K562 (cell line): Measurements from ENCODE around the gene CD164L2. TPM values are rescaled to one million over a fixed set of nuclear protein-coding genes. Genes with fewer than 3 reads are reported as not detected.

ENCODE experiments used
- AFF1 ChIP-seq, 2 experiments: fragments of 450-650 bp; IDR thresholded peaks; 2 replicates each; pipeline ENCODE4 v1.6.1; 2018; ENCODE audit warnings: mild to moderate bottlenecking in 2 of 2, low read depth in 1 of 2; ENCODE audit not compliant: partially characterized antibody in 2 of 2
- BCL6 ChIP-seq: fragments of 250-450 bp; sonication (Bioruptor Pico); IDR thresholded peaks from 2 replicates; pipeline ENCODE4 v1.4.0; 2020
- HBP1 ChIP-seq: fragments of 450-650 bp; formaldehyde crosslinking; IDR thresholded peaks from 2 replicates; pipeline ENCODE4 v1.4.0; 2022; ENCODE audit warnings: missing genetic modification characterization
- MED1 ChIP-seq: sonication (generic); formaldehyde crosslinking; IDR thresholded peaks from 2 replicates; pipeline ENCODE4 v1.8.1; 2023; ENCODE audit warnings: missing genetic modification reagents, borderline replicate concordance
- MLX ChIP-seq, 2 experiments: fragments of 450-650 bp in 1 of 2; sonication (generic) in 1 of 2; formaldehyde crosslinking; conservative IDR thresholded peaks; 2 replicates each; pipeline versions ENCODE4 v1.4.0 to v1.8.1; 2020 to 2022; ENCODE audit warnings: mild to moderate bottlenecking in 1 of 2, missing genetic modification reagents in 1 of 2
- NR2F6 ChIP-seq: fragments of 450-650 bp; formaldehyde crosslinking; IDR thresholded peaks from 2 replicates; pipeline ENCODE4 v1.4.0; 2020; ENCODE audit warnings: mild to moderate bottlenecking
- NR3C1 ChIP-seq: sonication (generic); formaldehyde crosslinking; IDR thresholded peaks from 2 replicates; pipeline ENCODE4 v1.8.1; 2022; ENCODE audit warnings: missing genetic modification reagents
- SRSF9 ChIP-seq: fragments of 200-400 bp; formaldehyde crosslinking; IDR thresholded peaks from 2 replicates; pipeline ENCODE4 v1.6.1; 2017; ENCODE audit warnings: low read depth, low read length, borderline replicate concordance
- STAT5A ChIP-seq: IDR thresholded peaks from 2 replicates; pipeline ENCODE4 v1.6.1; 2012; ENCODE audit warnings: low read length, inconsistent platforms, borderline replicate concordance
- TAF9B ChIP-seq: fragments of 450-650 bp; IDR thresholded peaks from 2 replicates; pipeline ENCODE4 v1.6.1; 2018; ENCODE audit warnings: mild to moderate bottlenecking; ENCODE audit not compliant: partially characterized antibody
- TCF3 ChIP-seq: sonication (generic); formaldehyde crosslinking; IDR thresholded peaks from 2 replicates; pipeline ENCODE4 v1.4.0; 2020; ENCODE audit warnings: mild to moderate bottlenecking, missing genetic modification reagents
- TFAP4 ChIP-seq: sonication (generic); formaldehyde crosslinking; IDR thresholded peaks from 2 replicates; pipeline ENCODE4 v1.8.0; 2022; ENCODE audit warnings: missing genetic modification reagents, mild to moderate bottlenecking, moderate library complexity, borderline replicate concordance
- ZBTB8A ChIP-seq: fragments of 450-650 bp; IDR thresholded peaks from 2 replicates; pipeline ENCODE4 v1.6.1; 2018; ENCODE audit warnings: mild to moderate bottlenecking, moderate library complexity; ENCODE audit not compliant: partially characterized antibody
- ZNF589 ChIP-seq: fragments of 200-800 bp; sonication (Bioruptor generic); IDR thresholded peaks from 2 replicates; pipeline ENCODE4 v1.6.1; 2016; ENCODE audit warnings: low read depth, missing genetic modification characterization, missing compliant biosample characterization
- ZNF695 ChIP-seq: fragments of 450-650 bp; formaldehyde crosslinking; IDR thresholded peaks from 2 replicates; pipeline ENCODE4 v1.4.0; 2020; ENCODE audit warnings: mild to moderate bottlenecking, moderate library complexity
- ZNF717 ChIP-seq: fragments of 250-450 bp; sonication (Bioruptor Pico); IDR thresholded peaks from 2 replicates; pipeline ENCODE4 v1.5.0; 2021
- ZNF830 ChIP-seq: fragments of 250-450 bp; sonication (Bioruptor Pico); IDR thresholded peaks from 2 replicates; pipeline ENCODE4 v1.5.0; 2021; ENCODE audit warnings: mild to moderate bottlenecking
- ZSCAN32 ChIP-seq: fragments of 450-650 bp; formaldehyde crosslinking; IDR thresholded peaks from 2 replicates; pipeline ENCODE4 v1.4.0; 2020; ENCODE audit warnings: mild to moderate bottlenecking, moderate library complexity
- polyA plus RNA-seq, 8 experiments: library from polyadenylated mRNA; depleted of rRNA in 4 of 8; stranded (reverse) in 5 of 8; unstranded in 3 of 8; fragments of >200 nt; fragmentation: Nextera tagmentation in 2 of 8; fragmentation: Illumina TruSeq in 1 of 8; extraction: Ambion mirVana in 2 of 8; extraction: Trizol in 1 of 8; gene quantifications; 2 replicates each; pipeline versions ENCODE4 v1.2.1 to v1.2.3, GENCODE V29; 2011 to 2014; ENCODE audit warnings: inconsistent platforms in 1 of 8, missing spikeins in 1 of 8
- total RNA-seq, 7 experiments: library from RNA; depleted of rRNA in 6 of 7; stranded (reverse); fragments of >200 nt in 6 of 7; fragmentation: Illumina TruSeq in 2 of 7; extraction: Trizol in 2 of 7; gene quantifications; 2 replicates each; pipeline versions ENCODE4 v1.2.1 to v1.2.3, GENCODE V29; 2011 to 2021; ENCODE audit warnings: low replicate concordance in 1 of 7
- TF ChIP-seq, protein P1 (sequence below): fragments of 450-650 bp; formaldehyde crosslinking; conservative IDR thresholded peaks from 2 replicates; pipeline ENCODE4 v1.4.0; 2022; ENCODE audit warnings: mild to moderate bottlenecking, missing genetic modification characterization

CD164L2 gene
- total and polyA plus RNA-seq, 9 of the 15 experiments (the other 6 are each of a cell fraction or from before 2014, with no cell fraction given) = 0.08 to 0.92 (median 0.38) TPM; not detected in 1

GRCh38 chr1:27392778-27393635 lies 9.9 kb upstream of the CD164L2 start (continued):
- TF ChIP-seq, protein P1, sequence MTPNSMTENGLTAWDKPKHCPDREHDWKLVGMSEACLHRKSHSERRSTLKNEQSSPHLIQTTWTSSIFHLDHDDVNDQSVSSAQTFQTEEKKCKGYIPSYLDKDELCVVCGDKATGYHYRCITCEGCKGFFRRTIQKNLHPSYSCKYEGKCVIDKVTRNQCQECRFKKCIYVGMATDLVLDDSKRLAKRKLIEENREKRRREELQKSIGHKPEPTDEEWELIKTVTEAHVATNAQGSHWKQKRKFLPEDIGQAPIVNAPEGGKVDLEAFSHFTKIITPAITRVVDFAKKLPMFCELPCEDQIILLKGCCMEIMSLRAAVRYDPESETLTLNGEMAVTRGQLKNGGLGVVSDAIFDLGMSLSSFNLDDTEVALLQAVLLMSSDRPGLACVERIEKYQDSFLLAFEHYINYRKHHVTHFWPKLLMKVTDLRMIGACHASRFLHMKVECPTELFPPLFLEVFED (CRISPR knock-in tag) = no peak
- TF ChIP-seq NR2F6 = no peak
- TF ChIP-seq SRSF9 = no peak
- no peak for TF ChIP-seq ZNF695
- no peak for TF ChIP-seq ZNF589 (CRISPR knock-in tag)
- peak in 1 of 2 experiments; percentile 61 for TF ChIP-seq AFF1 (IDR thresholded peaks at IDR 0.05; ENCODE audit: low read depth in 1 of 2, partially characterized antibody in 2 of 2)
- TF ChIP-seq ZNF717 (CRISPR knock-in tag) = no peak
- TF ChIP-seq STAT5A = no peak
- no peak for TF ChIP-seq TAF9B
- TF ChIP-seq ZNF830 (CRISPR knock-in tag) = 0 out of 2 replicates have a peak, but pooled peaks have one; percentile 52
- no peak for TF ChIP-seq NR3C1 (CRISPR knock-in tag)
- no peak for TF ChIP-seq TCF3 (CRISPR knock-in tag)
- no peak for TF ChIP-seq MLX (CRISPR knock-in tag; conservative IDR thresholded peaks at IDR 0.05)
- no peak for TF ChIP-seq ZSCAN32 (CRISPR knock-in tag)
- TF ChIP-seq TFAP4 = no peak
- TF ChIP-seq ZBTB8A = no peak
- no peak for TF ChIP-seq BCL6 (CRISPR knock-in tag)
- TF ChIP-seq MED1 (CRISPR knock-in tag) = no peak
- no peak for TF ChIP-seq HBP1 (CRISPR knock-in tag)
